Umbilical cord (tissue), 2 donors: ENCODE measurements around the gene PAXX. TPM values are rescaled to one million over a fixed set of nuclear protein-coding genes. Genes with fewer than 3 reads are reported as not detected.
"Not testable (repeated sequence)": the region's sequence is repeated elsewhere in the genome, so short reads cannot be mapped to it uniquely, and the experiment has no call there.

ENCODE experiments used
- DNase-seq: peaks from one replicate; pipeline ENCODE4 v3.0.0-alpha.2; 2015; ENCODE audit warnings: low spot score
- total RNA-seq: library from RNA; depleted of rRNA; stranded (reverse); fragments of >200 nt; gene quantifications from one replicate; pipeline ENCODE4 v1.2.3, GENCODE V29; 2014; ENCODE audit warnings: low replicate concordance; ENCODE audit not compliant: insufficient read depth

PAXX gene
- total RNA-seq, 1 donor from 2014 or later, result 10.6 TPM

DNA sequence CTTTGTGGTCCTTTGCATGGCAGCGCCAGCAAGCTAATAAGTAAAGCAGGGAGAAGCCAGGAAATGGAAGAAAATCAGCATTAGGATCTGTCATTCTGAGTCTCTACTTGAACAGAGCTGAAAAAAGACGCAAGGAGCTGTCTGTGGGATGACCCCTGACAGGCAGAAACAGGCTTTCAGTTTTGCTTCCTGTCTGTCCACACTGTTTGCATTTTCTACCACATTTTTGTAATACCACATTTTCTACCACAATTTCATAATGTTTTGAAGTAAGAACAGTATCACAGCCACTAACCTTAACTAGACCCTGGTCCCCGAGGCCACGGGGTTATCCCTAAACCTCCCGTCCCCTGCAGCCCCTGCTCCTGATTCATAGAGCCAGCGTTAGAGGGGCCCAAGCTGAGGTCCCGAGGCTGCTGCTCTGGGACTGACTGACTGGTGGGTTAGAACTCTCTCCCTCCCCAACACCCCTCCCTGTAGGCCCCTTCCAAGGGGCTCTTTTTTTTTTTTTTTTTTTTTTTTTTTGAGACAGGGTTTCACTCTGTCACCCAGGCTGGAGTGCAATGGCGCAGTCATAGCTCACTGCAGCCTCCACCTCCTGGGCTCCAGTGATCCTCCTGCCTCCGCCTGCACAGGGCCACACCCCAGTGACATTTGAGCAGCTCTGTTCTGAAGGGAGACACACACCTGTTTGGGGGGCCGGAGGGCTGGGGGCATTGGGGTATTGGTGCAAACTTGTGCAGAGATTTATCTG lies 8.1 kb downstream of the PAXX start:
- DNase-seq, result peak; percentile 68

- no peak for DNase-seq
Measured at GRCh38 chr9:137001857-137002645, 9.8 kb downstream of the PAXX start.

- DNase-seq, result no peak
Measured at GRCh38 chr9:137002646-137003041, 10.4 kb downstream of the PAXX start.

DNA sequence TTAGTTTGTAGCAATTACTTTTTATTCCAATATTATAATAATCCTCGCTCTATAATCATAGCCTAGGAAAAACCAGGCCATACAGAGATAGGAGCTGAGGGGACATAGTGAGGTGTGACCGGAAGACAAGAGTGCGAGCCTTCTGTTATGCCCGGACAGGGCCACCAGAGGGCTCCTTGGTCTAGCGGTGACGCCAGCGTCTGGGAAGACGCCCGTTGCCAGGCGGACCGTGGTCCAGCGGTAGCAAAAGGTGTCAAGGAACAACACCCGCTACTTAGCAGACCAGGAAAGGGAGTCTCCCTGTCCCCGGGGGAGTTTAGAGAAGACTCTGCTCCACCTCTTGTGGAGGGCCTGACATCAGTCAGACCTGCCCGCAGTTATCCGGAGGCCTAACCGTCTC lies 12.1 kb downstream of the PAXX start:
- not testable (repeated sequence) for DNase-seq

GRCh38 chr9:137006116-137007003 lies 14.1 kb downstream of the PAXX start:
- no peak for DNase-seq

GRCh38 chr9:137007108-137007815 lies 15.0 kb downstream of the PAXX start:
- no peak for DNase-seq

DNA sequence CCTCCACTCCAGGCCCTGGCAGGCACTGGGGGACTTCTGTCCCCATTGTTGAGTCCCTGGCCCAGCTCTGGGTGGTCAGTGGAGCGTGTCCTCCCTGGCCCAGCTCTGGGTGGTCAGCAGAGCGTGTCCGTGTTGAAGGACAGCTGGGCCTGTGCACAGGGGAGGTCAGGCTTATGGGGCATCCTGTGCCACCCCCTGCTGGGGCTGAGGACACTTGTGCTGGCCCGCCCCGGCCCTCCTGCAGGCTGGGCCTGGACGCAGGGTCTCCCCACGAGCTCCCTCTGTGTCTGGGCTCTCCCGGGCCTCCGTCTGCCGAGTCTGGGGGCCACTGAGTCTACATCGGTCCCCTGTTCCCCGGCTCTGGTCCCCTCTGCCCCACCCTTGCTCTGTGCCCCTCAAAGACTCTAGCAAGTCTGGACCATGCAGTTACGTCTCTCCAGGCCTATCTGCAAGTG lies 15.6 kb downstream of the PAXX start:
- DNase-seq, result no peak

DNA sequence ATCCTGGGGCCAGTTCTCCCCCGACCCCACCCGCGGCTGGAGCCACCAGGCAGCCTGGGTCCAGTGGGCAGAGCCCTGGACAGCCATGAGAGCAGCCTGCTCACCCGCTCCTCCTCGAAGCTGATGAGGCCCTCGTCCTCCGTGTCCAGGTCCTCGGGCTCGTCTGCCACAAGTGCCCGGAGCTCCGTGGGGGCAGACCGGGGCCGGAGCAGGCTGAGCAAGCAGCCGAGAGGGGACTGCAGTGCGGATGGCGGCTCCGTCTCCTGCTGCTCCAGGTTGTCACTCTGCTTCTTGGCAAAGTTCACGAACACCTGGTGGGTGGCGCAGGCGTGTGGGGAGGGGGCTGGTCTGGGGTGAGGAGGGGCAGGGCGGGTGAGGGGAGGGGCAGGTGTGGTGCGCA lies 16.1 kb downstream of the PAXX start:
- no peak for DNase-seq

GRCh38 chr9:137009217-137009616 lies 17.0 kb downstream of the PAXX start:
- DNase-seq, result no peak

DNA sequence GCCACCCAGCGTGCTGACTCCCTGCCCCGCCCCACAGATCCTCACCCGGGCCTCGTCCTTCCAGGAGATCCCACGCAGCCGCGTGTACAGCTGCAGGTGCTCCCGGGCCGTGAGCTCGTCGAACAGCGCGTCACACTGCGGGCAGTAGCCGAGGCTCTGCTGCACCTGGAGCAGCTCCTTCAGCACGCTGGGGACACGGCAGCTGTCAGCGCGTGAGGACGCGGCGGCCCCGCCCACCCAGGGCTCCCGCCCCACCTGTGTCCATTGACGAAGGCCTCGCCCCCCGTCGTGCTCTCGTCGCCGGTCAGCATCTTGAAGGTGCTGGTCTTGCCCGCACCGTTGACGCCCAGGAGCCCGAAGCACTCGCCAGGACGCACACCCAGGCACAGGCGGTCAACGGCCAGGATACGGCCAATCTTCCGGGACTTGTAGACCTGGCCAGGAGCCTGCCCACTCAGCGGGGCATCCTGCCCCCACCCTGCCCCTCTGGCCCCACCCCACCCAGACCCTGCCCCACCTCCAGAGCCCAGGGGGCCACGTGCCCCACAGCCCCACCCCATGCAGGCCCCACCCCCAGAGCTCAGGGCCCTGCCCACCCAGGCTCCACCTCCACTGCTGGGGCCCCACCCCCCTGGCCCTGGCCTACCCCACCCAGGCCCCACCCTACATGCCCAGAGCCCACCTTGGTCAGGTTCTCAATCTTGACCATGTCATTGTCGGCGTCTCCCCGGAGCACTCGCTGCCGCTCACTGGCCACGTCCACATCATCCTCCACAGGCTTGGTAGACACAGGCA lies 17.9 kb downstream of the PAXX start:
- no peak for DNase-seq

- no peak for DNase-seq
Measured at GRCh38 chr9:137011156-137011555, 18.9 kb downstream of the PAXX start.

DNA sequence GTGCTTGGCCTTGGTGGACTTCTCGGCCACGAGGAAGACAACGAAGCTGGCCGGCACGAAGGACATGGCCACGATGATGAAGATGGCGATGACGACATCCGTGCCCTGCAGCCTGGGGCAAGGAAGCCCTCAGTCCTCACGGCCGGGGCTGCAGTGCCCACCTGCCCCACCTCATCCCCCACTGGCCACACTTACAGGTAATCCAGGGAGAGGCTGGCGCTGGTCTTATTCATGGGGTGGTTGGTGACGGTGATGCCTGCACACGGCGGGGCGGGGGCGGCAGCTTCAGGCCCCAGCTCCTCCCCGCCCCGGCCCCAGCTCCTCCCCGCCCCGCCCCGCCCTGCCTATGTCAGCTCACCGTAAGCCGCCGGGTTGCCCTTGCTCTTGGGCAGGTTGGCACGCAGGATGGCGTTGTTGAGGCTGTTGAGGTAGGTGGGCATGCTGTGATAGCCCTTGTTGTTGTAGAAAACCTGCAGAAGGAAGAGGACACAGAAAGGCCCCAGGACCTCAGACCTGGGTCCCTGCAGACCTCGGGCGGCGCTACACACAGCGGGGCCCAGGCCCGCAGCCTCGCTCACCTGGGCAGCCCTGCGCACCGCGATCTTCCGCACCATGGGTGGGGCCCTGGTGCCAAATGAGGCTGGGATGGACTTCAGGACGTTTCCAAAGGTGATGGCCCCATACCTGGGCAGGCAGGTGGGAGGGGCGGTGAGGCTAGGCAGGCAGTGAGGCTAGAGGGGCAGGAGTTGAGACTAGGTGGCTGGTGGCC lies 19.9 kb downstream of the PAXX start:
- no peak for DNase-seq

DNA sequence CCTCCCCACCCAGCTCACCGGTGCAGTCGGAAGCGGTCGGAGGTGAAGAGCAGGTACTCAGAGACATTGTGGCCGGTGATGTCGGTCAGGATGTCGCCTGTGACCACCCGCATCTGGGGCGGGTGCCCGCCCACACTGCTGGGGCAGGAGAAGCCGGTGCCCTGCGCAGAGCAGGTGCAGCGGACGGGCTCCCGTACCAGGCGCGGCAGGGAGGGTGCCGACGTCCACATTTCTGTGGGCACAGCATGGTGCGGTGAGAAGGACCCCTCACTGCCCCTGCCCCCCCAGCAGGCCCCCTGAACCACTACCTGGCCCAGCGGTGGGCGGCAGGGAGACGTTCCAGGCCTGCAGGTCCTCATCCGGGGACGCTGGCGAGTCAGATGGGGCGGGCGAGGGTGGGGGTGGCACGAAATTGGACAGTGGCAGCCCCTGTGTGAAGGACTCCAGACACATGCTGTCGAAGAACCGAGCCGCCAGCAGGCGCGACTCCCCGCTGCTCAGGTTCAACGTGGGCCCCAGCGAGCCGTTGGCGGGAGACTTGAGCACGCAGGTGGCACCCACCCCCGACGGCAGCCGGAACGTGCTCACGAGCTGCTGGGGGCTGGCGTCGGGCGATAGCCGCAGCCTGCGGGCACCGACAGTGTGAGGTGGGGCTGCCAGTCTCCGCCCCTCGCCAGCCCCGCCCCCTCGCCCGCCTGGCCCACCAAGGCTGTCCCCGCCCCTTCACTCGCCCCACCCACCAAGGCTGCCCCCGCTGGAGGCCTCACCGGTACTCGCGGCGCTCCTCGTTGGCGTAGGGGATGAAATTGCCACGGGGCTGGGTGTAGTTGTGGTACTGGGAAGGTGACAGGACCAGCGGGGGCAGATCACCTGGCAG lies 20.7 kb downstream of the PAXX start:
- no peak for DNase-seq

- DNase-seq, result no peak
Measured at GRCh38 chr9:137013571-137013940, 21.3 kb downstream of the PAXX start.

GRCh38 chr9:137014166-137014565 lies 21.9 kb downstream of the PAXX start:
- no peak for DNase-seq

DNA sequence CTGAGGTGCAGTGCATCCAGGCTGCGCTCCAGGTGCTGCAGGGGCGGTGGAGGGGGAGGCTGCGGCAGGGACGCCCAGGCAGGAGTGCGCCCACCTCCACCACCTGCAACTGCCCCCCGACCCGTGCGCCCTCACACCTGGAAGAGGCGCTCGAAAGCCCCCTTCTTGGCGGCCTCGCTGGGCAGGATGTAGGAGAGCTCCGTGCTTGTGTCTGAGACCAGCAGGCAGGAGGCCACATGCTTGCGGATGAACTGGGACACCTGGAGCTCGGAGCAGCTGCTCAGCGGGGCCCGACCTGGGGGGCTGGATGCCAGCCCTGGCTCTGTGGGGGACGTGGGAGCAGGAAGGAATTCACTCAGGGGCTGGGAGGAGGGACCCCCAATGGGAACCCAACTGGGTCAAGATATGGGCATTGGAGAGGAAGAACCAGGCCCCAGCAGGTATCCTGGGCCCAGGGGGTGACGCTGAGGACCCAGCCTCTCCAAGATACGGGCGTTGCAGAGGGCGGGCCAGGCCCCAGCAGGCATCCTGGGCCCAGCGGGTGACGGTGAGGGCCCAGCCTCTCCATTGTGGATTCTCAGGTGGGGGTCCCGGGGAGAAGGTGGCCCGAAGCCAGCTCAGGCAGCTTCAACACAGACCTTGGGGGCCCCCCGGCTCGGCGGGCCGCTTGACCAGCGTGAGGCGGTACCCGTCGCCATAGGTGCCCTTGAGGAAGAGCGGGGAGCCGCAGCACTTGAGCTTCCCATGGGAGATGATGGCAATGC lies 22.7 kb downstream of the PAXX start:
- no peak for DNase-seq

GRCh38 chr9:137015540-137015930 lies 23.3 kb downstream of the PAXX start:
- no peak for DNase-seq

DNA sequence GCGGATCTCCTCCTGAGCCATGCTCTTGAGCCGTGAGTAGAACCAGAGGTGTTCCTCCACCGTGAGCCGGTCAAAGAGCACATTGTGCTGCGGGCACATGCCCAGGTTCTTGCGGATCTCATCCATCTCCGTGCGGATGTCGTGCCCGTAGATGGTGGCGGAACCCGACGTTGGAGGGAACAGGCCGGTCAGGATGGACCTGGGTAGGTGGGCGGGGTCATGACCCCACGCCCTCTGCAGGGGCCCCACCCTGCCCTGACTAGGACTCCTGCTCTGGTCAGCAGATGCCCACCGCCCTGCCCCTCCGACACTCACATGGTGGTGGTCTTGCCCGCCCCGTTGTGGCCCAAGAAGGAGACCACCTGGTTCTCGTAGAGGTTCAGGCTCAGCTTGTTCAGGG lies 23.8 kb downstream of the PAXX start:
- no peak for DNase-seq
